ENCODE results near the gene BTBD6.
"Not testable (repeated sequence)": the region's sequence is repeated elsewhere in the genome, so short reads cannot be mapped to it uniquely, and the experiment has no call there.

BTBD6 gene

DNA sequence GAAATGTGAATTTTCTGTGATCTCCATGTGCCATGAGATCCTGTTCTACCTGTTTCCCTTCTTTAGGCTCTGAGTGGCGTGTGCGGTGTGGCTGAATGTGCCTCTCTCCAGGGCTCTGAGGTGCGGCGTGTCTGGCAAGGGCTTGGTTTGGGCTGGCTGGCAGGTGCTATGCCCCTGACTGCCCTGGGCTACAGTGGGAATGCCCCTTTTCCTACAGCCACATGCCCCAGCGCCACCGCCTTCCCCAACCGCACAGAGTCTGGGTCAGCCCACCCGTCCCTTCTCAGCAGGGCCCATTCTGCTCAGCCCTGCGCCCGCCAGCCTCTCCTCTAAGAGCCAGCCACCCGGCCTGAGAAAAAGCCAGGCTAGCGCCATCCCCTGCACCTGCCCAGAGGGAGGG lies 24.7 kb downstream of the BTBD6 start:
- DNase-seq: no peak

DNA sequence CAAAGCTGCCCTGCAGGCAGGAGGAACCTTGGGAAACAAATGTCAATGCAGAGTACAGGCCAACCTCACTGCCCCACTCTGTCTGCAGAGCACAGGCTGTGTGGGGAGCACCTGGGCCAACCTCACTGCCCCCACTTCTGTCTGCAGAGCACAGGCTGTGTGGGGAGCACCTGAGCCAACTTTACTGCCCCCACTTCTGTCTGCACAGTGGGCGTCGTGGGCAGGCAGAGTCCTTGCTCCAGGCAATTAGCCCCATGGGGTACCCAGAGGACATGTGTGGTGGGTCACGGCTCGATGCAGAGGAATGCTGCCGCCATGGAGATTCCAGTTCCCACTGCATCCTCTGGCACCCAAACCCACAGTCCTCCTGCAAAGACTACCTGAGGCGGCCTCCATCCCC lies 26.3 kb downstream of the BTBD6 start:
- DNase-seq: no peak

DNA sequence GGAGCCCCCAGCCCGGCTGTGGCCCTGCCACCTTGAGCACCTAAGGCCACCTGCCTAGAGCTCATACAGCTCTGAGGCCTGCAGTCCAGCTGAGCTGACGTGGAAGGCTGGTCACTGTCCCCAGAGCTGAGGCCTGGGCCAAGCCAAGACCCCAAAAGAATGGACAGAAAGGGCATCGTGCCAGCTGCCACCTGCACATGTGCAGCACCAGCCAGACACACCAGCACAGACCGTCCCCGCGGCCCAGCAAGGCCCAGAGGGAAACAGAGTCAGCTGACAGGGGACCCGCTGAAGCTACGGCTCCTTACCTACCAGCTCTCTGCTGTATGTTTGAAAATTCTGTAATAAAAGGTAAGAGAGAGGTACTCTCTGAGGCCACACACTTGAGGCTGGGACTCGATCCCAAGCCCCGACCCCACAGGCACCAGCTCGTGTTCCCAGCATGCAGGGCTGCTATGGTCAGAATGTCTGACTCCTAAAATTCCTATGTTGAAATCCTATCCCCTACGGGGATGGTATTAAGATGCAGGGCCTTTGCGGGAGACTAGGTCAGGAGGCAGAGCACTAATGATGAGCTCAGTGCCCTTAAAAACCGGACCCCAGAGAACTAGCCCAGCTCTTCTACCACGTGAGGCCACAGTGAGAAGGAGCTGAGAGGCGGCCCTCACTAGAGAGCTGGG lies 27.1 kb downstream of the BTBD6 start:
- no peak for DNase-seq

DNA sequence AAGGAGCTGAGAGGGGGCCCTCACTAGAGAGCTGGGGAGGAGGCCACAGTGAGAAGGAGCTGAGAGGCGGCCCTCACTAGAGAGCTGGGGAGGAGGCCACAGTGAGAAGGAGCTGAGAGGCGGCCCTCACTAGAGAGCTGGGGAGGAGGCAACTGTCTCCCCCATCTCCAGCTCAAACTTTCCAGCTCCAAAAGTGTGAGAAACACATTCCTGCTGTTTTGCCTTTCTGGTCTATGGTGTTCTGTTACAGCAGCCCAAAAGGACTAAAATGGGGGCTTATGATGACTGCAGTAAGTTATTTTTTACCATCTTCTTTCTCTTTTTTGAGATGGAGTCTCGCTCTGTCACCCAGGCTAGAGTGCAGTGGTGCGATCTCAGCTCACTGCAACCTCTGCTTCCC lies 29.1 kb downstream of the BTBD6 start:
- not testable (repeated sequence) for DNase-seq

DNA sequence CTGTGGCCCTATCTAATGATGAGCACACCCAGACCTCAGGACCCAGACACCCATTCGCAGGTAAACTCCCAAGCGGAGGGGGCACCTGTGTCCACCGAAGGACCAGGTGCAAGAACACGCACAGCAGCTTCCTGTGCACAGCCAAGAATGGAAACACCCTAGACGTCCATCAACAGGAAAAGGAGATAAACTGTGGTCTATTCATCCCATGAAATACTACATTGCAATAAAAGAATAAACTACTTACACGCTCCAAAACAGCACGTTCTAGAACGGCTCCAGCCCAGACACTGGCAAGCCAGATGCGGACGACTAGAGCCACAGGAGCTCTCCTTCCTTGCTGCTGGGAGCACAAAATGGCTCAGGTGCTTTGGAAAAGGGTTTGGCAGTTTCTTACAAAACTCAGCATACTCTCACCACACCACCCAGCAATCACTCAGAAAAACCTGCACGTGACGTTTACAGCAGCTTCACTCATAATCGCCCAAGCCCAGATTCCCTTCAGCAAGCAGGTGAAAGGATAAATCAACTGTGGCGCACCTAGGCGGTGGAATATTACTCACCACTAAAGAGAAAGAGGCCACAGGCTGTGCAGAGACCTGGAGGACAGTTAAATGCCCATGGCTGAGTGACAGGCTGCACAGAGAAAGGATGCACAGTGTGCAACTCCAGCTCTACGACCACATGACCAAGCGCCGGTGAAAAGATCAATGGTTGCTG lies 31.5 kb downstream of the BTBD6 start:
- no peak for DNase-seq

DNA sequence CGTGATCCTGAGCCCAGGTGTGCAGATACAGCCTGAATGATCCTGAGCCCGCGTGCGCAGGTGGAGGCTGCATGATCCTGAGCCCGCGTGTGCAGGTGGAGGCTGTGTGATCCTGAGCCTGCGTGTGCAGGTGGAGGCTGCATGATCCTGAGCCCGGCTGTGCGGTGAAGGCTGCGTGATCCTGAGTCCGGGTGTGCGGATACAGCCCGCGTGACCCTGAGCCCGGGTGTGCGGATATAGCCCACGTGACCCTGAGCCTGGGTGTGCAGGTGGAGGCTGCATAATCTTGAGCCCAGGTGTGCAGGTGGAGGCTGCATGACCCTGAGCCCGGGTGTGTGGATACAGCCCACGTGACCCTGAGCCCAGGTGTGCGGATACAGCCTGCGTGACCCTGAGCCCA lies 32.2 kb downstream of the BTBD6 start:
- no peak for DNase-seq

DNA sequence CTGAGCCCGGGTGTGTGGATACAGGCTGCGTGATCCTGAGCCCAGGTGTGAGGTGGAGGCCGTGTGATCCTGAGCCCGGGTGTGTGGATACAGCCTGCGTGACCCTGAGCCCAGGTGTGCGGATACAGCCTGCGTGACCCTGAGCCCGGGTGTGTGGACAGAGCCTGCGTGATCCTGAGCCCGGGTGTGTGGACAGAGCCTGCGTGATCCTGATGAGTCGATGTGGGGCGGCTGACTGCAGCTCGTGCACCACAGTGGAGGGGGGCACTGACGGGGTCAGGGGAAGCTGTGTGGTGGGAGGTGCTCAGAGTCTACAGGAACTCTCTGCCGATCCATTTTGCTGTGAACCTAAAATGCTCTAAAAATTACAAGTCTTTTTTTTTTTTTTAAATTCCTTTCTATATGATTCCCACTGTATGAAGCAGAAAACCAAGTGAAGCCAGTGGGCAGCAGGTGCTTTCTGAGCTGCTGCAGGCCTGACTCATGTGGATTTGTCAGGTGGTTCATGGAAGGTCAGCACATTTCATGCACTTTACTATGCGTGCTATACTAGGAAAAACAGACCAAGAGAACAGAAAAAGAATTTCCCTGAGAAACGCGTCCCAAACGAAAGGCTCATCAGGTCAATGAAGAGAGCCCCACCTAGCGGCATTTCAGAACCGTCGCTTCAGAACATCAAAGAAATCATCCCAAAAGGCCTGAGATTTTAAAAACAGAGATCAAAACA lies 33.2 kb downstream of the BTBD6 start:
- DNase-seq: peak; percentile 37 to 49

DNA sequence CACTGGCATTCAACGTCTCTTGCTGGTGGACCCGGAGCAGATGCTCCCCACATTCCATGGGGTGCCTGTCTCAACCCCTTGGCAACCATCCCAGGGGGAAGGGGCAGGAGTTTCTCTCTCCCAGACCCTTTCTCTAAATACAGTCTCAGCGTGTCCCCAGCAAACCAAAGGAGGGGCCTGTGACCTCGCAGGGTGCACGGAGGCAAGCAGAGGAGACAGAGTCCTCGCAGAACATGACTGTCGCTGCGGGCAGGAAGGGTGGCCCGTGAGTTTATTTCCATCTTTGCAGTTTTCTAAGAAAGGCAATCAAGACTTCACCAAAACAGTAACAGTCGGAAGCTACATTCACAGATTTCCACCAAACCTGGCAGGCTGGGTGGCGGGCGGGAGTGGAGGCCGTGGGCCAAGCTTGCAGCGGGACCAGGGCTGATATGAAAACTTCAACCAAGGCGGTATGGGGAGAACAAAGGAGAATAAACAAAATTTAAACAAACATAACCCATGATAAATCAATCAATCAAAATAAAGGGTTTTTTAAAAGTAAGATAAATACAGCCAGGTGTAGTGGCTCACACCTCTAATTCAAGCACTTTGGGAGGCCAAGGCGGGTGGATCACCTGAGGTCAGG lies 33.9 kb downstream of the BTBD6 start:
- DNase-seq: no peak

DNA sequence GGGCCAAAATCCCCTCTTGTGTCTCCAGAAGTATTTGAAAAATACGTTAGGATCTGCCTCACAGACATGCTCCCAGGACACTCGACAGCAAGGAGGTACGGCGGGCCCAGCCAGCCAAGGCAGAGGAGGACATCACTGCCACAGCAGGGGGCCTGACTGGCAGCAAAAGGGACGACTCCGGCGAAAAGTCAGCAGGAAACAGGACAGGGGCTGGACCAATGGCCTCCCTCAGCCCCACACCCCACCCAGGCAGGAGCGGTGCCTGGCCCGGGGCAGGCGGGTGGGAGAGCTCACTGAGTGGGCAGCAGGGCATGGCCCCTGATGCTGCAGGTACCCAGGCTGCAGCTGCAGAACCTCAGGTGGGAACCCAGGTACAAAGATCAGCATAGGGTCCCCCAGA lies 34.7 kb downstream of the BTBD6 start:
- DNase-seq: no peak

DNA sequence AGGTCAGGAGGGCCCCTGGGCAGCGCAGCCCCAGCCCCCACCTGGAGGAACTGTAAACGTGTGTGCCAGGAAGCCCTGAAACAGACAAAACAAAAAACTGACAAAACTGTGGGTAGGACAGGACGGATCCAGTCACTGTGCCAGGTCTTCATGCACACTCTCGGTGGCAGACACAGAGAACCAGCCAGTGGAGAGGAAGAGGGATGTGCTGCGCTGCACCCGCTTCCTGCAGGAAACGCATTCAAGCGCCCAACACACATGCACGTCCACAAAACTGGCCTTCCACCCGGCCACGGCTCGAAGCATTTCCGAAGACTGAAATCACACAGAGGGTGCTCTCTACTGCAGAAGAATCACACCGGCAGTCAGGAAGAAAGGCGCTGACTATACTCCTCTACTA lies 35.6 kb downstream of the BTBD6 start:
- DNase-seq: no peak

DNA sequence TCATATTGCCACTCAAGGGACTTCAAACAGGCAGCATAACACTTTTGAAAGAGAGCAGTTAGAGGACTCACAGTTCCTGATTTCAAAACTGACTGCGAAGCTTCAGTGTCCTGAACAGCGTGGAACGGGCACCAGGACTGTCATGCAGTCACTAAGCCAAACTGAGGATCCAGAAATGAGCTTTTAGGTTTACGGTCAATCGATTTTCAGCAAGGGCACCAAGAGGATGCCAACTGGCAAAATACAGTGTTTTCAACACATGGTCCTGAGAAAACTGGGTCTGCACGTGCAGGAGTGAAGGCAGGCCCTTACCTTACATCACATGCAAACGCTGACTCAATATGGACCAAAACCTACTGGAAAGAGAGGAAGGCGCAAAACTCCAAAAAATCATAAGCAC lies 36.8 kb downstream of the BTBD6 start:
- DNase-seq: no peak

DNA sequence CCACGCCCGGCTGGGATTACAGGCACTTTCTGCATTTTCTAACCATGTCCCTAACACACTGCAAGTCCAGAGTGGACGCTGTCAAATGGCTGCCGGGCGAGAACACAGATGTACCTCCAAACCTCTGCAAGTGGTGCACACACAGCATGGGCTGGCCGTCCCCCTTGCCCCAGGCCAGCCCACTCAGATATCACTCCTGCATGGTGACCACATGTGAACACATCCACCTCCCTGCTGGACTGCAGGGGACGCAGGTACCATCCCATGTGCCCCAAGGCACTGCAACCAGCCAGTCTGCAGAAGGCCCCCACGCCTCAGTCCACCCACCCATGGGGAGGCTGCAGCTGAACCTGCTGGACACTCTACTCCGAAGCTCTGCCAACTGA lies 38.4 kb downstream of the BTBD6 start:
- no peak for DNase-seq

DNA sequence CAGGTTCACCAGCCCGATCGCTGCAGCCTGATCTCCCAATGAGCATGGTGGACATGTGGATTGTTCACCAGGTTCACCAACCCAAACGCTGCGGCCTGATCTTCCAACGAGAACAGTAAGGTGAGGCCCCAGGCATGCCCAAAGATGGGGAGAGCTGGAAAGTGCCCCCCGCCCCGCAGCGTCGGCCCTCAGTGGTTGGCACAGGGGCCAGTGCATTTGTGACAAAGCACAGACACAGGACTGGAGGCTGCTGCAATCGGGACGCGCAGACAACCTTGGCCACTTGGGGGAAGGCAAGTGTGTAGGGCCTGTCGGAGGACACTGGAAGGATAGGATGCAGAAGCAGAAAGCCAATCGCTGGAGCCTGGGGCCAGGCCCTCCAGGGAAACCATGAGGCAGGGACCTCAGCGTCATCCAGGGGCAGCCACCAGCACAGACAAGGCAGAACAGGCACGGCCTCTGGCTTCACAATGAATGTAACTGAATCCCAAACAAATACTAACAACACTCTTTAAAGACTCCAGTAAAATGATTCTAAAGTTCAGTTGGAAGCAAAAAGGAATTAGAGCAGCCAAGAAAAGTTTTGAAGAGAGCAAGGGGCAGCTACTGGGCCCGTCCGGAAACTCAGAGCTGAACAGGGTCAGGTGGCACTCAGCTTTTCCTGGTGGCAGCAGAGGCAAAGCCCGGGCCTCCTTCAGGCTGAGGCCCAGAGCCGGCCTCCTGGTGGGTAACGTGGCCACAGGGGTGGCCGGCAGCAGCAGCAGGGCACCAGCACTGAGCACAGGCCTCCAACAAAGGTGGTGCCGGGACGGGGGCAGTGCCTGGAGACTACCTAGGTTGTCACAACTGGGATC lies 39.1 kb downstream of the BTBD6 start:
- DNase-seq: no peak

DNA sequence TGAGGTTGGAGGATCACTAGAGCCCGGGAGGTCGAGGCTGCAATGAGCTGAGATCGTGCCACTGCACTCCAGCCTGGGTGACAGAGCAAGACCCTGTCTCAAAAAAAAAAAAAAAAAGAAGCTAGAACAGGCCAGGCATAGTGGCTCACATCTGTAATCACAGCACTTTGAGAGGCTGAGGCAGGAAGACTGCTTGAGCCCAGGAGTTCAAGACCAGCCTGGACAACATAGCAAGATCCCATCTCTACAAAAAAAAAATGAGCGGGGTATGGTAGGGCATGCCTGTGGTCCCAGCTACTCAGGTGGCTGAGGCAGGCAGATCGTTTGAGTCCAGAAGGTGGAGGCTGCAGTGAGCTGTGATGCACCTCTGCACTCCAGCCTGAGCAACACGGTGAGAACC lies 40.6 kb downstream of the BTBD6 start:
- not testable (repeated sequence) for DNase-seq

DNA sequence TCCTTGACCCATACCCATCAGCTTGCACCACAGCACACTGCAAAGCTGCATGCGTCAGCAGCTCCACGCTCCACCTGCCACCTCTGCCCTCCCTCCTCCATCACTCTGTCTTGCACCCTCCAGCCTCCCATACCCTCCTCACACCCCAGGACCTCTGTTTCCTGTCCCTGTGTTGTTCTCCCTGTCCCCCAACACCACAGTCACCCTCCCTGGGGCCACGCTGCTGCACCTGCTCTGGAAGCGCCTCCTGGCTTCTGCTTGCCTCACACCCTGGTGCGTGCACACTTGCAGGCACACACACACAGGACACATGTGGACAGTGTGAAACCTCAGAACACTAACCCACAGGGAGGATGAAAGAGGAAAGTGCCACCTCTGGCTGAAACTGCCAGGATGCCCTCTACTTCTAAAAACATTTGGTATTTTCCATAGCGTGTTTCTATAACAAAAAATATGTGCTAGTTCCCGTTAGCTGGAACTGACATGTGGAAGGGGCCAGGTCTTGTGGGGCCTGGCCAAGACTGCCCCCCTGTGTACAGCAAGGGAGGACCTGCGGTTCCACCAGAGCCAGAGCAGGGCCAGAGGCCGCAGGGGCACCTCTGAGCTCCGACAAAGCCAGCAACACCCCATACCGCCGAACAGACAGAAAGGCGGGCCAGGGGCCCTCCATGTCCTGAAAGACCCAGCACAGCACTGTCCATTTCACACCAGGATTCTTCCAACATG lies 42.5 kb downstream of the BTBD6 start:
- no peak for DNase-seq

DNA sequence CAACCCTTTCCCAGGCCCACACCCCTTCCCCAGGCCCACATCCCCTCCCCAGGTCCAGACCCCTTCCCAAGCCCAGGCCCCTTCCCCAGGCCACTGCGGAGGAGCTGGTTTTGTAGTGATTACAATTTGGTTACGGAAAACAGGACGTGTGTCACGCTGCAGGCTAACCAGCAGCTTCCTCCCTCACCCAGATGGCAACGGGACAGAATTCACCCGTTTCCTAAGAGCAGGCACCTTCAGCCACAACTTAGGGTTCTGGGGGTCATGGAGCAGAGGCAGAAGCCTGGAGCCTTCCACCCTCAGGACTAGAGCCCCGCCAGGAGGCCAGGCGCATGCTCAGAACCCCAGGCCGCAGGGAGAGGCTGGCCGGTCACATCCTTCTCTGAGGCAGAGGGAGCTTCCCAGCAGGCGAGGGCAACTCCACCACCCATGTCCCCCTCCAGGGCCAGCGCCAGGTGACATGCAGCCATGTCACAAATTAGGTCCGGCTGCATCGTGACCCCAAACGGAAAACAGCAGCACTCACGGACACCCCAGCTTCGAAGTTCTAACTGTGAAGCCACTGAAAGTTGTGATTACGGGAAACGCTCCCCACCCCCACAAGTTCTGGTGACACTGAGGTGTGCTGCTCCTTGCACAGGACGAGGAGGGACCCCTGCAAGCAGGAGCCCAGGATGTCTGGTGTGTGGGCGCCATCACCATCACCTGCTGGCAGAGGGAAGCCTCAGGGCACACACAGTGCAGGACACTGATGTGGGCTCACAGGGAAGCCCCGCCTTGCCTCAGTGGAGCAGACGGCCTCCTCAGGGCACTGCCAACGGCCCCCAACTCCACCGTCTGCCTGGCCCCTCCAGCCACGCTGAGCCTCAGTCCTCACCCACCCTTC lies 44.7 kb downstream of the BTBD6 start:
- no peak for DNase-seq

DNA sequence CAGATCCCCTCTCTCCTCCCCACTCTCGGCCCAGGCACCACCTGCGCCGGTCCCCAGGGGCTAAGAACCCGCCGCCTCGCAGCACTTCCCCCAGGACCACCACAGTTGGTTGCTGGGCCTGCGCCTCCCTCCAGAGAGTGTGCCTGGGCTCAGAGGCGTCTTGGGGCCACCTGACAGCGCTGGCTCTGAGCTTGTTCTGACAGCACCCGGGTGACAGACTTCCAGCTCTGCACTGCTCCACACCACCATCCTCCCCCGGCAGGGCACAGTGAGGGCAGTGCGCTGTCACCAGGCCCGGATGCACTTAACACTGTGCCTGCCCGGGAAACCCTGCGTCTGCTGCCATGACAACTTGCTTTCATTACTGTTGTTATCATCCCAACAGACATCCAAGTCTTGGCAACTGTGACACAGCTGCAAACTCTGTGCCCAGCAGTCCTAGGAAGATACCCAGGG lies 45.8 kb downstream of the BTBD6 start:
- DNase-seq: peak; percentile 14 to 47

DNA sequence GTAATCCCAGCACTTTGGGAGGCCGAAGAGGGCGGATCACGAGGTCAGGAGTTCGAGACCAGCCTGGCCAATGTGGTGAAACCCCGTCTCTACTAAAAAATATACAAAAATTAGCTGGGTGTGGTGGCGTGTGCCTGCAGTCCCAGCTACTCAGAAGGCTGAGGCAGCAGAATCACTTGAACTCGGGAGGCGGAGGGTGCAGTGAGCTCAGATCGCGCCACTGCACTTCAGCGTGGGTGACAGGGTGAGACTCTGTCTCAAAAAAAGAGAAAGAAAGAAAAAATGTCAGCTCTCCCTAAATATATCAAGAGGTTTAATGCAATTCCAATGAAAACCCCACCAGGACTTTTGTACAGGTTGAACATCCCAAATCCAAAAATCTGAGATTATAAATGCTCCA lies 49.0 kb downstream of the BTBD6 start:
- not testable (repeated sequence) for DNase-seq

DNA sequence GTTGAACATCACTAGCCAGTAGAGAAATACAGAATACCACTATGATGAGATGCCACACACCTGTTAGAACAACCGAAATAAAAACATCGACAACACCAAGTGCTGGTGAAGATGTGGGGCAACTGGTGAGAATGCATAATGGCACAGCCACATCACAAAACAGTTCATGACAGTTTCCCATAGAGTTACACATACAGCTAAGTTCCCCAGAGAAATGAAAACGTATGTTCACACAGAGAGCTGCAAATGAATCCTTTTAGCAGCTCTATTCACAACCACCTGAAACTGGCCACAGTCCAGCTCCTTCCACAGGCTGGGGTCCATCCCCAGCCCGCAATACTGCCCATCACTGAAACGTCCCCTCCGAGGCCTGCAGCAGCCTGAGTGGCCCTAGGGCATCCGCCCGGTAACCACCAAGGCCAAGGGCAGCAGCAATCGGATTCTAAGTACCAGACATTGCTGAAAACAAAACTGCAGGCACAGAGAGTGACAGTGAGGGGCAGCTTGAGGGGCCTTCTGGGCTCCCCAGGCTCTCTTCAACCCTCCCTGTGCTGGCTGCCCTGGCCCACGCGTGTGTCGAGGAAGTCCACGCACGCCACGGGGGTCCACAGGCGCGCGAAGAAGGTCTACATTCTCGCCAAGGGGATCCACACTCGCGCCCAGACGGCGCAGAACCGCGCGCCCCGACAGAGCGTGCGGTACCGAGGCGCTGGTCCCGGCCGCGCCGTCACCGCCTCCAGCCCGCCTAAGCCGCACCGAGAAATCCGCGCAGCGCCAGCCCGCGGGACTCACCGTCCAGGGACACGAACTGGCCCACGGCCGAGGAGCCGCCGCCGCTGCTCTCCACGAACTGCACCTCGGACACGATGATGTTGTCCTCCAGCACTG lies 51.6 kb downstream of the BTBD6 start:
- DNase-seq: no peak
